SKM-1 treated with dmso at 0.1 percent for 144 hours (cell line): ENCODE results near the gene ANAPC10.

Source experiments
- DNase-seq: peaks from one replicate; lab custom pipeline; 2025; ENCODE audit not compliant: unreplicated experiment; lab: John Stamatoyannopoulos, UW

Gene ANAPC10

GRCh38 chr4:145075742-145076468 lies 22.1 kb downstream of the ANAPC10 start:
- no peak for DNase-seq

GRCh38 chr4:145071560-145071959 lies 26.4 kb downstream of the ANAPC10 start:
- DNase-seq, result no peak

DNA sequence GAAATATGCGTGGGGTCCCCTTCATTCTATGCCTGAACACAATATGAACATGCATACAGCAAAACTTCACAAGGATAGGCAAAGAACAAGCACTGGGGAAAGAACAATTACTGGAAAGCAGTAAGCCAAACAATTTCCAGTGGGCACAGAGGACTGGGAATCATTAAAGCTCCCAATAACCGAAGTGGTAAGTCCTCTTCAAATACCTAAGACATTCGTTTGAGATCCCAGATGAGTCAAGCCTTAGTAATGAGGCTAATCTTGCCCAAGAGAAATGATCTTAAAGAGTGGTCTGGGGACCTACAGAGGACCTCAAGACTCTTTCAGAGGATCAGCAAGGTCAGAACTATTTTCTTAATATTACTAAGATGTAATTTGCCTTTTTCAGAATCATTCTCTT lies 28.6 kb downstream of the ANAPC10 start:
- no peak for DNase-seq

DNA sequence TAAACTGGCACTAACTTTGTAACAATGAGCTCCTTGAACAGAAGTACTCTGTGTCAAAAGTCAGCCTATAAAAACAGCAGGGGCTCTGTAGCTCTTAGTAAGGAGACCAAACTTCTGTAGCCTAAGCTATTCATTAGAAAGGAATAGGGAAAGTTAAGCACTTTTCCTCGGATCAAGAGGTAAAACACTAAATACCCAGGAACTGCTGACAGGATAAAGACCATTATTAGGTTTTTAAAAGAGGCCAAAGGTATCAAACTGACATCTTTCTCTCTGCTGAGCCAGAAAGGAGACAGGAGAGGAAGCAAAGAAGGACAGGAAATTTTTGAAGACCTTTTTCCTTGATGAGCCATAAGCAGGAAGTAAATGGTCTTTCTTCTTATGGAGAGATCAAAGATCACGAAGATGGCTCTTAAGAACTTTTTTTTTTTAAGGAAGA lies 31.9 kb downstream of the ANAPC10 start:
- no peak for DNase-seq

- peak; percentile 51 for DNase-seq
These were observed 36.6 kb downstream of the ANAPC10 start for GRCh38 chr4:145061318-145061920.

- no peak for DNase-seq
These were observed 39.7 kb downstream of the ANAPC10 start for GRCh38 chr4:145058256-145058655.

- DNase-seq, result no peak
These were observed 41.5 kb downstream of the ANAPC10 start for GRCh38 chr4:145056325-145057130.

DNA sequence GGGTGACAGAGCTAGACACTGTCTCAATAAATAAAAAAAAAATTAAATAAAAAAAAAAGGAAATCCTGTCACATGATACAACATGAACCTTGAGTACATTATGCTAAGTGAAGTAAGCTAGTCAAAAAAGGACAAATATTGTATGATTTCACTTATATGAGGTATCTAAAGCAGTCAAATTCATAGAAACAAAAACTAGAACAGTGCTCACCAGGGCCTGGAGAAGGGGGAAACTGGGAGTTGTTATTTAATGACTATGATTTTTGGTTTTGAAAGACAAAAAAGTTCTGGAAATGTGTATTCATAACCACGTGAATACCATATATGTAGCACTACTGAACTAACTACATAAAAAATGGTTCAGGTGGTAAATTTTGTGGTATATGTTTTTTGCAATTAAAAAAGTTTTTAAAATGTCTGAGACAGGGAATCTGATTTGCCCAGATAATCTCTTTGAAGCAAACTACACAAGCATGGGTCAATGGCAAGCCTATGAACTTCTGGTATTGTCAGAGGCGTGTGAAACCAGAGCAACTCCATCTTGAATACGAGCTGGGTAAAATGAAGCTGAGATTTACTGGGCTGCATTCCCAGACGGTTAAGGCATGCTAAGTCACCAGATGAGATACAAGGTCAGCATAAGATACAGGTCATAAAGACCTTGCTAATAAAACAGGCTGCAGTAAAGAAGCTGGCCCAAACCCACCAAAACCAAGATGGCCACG lies 42.3 kb downstream of the ANAPC10 start:
- DNase-seq, result no peak

DNA sequence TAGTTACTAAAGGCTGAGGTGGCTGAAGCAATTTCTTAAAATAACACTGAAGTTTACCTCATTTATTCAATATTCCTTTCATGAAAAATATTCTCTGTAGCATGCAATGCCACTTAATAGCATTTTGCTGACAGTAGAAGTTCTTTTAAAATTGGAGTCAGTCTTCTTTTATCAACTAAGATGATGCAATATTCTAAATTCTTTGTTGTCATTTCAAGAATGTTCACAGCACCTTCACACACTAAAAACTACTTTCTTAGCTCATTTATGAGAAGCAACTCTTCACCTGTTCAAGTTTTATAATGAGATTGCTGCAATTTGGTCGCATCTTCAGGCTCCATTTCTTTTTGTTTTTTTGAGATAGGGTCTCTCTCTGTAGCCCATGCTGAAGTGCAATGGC lies 48.8 kb downstream of the ANAPC10 start:
- no peak for DNase-seq

DNA sequence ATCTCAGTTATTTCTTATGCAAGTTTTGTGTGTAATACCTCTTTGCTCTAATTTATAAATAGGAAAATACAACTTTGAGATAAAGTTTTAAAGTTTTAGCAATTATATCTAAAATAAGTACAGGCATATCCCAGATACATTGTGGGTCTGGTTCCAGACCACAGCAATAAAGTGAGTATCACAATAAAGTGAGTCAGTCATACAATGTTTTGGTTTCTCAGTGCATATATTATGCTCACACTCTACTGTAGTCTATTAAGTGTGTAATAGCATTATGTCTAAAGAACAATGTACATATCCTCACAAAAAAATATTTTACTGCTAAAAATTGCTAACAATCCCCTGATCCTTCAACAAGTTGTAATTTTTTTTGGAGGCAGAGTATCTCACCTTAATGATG lies 49.2 kb downstream of the ANAPC10 start:
- no peak for DNase-seq

GRCh38 chr4:145047151-145047550 lies 50.8 kb downstream of the ANAPC10 start:
- DNase-seq, result no peak

DNA sequence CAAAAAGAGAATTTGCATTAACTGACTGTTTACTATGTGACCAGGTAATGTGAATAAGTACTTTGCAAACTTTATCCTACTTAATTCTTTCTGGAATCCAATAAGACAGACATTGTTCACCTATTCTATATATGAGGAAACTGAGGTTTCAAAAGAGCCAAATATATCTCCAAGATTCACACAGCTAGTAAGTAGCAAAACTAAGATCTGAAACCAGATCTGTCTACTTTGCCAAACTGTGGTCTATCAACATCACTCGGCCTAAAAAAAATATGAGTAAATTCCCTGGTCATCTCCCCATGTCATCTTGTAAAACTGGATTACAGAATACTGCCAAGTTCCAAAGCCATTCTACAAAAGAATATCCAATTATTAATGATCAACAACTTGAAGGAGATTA lies 52.8 kb downstream of the ANAPC10 start:
- no peak for DNase-seq

DNA sequence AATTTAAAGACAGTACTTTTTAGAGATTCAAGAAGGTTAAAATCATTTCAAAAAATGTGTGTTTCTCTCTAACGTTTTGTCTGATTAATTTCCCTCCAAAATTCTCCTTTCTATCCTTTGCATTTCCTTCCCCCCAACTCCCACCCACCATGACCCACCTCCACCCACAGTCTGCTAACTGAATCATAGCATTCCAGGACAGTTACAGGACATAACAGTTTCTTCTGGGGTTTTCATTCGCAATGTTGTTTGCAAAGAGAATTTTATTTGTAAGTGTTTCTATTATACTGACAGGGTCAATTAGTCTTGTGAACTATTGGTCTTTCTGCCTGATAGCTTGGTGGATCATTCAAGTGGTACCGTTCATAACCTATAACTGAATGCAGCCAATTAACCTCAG lies 53.7 kb downstream of the ANAPC10 start:
- DNase-seq, result no peak

DNA sequence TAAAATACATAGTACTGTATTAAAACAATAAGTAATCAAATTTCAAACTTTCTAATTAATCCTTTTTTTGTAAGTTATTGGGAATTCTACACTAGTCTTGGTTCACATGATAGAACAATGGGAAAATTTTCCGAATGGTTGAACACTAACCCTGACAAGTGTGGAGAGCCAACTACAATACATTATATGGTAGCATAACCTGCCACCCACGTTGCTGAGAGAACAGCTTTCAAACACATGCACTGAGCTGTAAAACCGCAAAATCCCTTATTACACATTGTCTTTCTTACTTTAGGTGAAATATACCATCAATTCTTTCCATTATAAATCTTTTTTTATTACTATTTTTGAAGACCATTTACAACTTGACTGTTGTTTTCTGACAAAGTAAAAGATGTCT lies 54.7 kb downstream of the ANAPC10 start:
- no peak for DNase-seq

DNA sequence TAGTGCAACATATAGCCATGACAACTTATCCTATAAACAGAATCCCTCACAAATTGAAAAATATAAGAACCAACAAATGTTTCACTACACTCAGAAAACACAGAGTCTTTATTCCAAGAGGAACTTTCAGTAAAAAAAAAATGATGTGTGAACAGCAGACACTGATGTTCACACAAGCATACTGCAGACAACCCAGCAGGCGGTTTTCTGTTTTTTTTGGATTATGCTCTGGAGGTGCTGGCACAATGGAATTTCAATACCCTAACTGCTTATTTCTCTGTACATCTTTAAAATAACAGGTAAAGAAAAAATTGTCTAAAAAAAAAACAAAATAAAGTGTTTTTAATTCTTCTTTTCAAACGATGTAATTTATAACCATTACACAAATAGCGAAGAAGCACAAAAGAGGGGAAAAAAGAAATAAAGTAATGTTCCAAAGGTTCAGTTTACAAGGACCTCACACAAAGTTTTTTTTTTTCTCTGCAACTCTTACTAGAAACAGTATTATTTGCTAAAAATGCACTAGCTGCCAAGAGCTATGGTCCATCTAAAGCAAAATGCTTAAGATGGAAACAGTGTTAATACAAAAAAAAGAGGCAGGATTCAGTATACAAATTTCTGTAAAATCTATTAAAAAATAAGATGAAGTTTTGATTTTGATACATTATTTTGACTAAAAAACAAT lies 55.3 kb downstream of the ANAPC10 start:
- DNase-seq, result no peak

GRCh38 chr4:145041378-145041777 lies 56.6 kb downstream of the ANAPC10 start:
- DNase-seq, result peak; percentile 28

DNA sequence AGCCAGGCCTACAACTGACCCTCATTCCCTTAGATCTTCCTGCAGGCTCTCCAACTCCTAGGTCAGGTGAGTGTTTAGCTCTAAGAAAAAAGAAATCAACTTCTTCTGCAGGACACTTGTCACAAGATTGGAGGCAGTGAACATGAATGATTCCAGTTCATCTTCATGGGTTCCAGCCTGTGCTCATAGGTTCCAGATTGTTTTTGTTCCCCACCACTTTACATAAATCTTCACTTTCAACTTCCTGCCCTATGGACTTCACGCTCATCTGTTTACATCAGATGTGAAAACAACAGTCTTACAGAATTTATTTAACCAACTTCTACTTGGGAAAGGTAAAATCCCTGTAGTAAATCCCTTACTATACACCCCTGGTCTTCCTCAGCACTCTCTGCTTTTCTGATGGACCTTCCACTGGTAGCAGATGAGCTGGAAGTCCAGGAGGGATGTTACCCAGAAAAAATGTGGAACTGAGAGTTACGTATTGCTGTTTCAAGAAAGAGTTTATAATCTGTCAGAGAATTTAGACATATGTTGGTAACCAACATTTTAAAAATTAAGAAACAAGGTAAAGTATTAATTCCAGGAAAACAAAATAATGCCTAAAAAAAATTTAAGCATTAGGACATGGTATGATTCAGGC lies 62.4 kb downstream of the ANAPC10 start:
- no peak for DNase-seq

DNA sequence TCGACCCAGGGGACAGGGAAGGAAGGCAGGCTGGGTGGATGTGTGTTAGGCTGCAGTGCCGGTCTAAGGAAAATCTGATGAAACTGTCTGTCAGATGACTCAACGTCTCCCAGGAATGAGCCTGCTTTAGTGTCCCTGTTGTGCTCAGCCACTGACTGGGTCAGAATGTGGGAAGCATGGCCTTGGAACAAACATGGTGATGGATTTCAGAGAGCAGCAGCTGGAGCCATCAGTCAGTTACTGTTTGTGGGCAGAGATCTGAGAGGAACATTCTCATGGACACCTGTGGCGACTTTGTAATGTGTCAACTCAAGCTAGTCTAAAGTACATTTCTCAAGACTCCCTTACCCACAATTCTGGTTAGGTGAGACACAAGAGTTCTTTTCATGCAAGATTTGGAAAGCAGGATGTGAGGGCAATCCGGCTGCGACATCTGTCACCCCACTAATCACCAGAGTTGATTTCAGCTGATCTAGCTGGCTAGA lies 63.2 kb downstream of the ANAPC10 start:
- no peak for DNase-seq

- DNase-seq, result no peak
These were observed 78.7 kb downstream of the ANAPC10 start for GRCh38 chr4:145019346-145019745.

- DNase-seq, result no peak
These were observed 83.6 kb downstream of the ANAPC10 start for GRCh38 chr4:145014365-145014764.
